Natural killer cell (primary cell): Measurements from ENCODE around the gene NEMP1. TPM values are rescaled to one million over a fixed set of nuclear protein-coding genes. Genes with fewer than 3 reads are reported as not detected.

ENCODE experiments used
- ATAC-seq, 3 donors: fragments of 150-1000 bp in 2 of 3; fragments of 200-7000 bp in 1 of 3; cut with Tn5 transposase; 1 replicate in 1 of 3; 2 replicates in 2 of 3; pipeline ENCODE4 v1.10.0; 2021; ENCODE audit warnings: mild to moderate bottlenecking in 2 of 3, moderate library complexity in 2 of 3
- DNase-seq, 2 donors: peaks; one replicate each; pipeline versions ENCODE4 v3.0.0 to v3.0.0-alpha.2; 2013 to 2021; ENCODE audit warnings: mixed read lengths in 1 of 2
- H3K27ac ChIP-seq: one replicate; pipeline ENCODE4 v1.5.1; 2013; ENCODE audit warnings: mild to moderate bottlenecking, low read length
- H3K27me3 ChIP-seq: one replicate; pipeline ENCODE4 v1.6.1; 2013; ENCODE audit warnings: low read length; ENCODE audit not compliant: control insufficient read depth, insufficient read depth
- H3K36me3 ChIP-seq: one replicate; pipeline ENCODE4 v1.6.1; 2013; ENCODE audit warnings: low read length; ENCODE audit not compliant: control insufficient read depth, insufficient read depth
- H3K4me1 ChIP-seq: one replicate; pipeline ENCODE4 v1.6.1; 2013; ENCODE audit warnings: low read length; ENCODE audit not compliant: control insufficient read depth, insufficient read depth
- H3K4me3 ChIP-seq: one replicate; pipeline ENCODE4 v1.5.1; 2013; ENCODE audit warnings: low read length
- H3K9me3 ChIP-seq: one replicate; pipeline ENCODE4 v1.6.1; 2013; ENCODE audit warnings: low read length; ENCODE audit not compliant: control insufficient read depth, insufficient read depth
- H3K27ac Mint-ChIP-seq, 2 donors: one replicate each; pipeline ENCODE4 v1.8.0; 2022; ENCODE audit warnings: mild to moderate bottlenecking in 2 of 2, mixed read lengths in 2 of 2, moderate library complexity in 1 of 2
- H3K27me3 Mint-ChIP-seq, 2 donors: one replicate each; pipeline ENCODE4 v1.8.0; 2022; ENCODE audit warnings: low read depth in 2 of 2, mixed read lengths in 2 of 2
- H3K36me3 Mint-ChIP-seq: one replicate; pipeline ENCODE4 v1.8.0; 2022; ENCODE audit warnings: mixed read lengths
- H3K4me1 Mint-ChIP-seq, 2 donors: one replicate each; pipeline ENCODE4 v1.8.0; 2022; ENCODE audit warnings: mixed read lengths in 2 of 2
- H3K4me3 Mint-ChIP-seq: one replicate; pipeline ENCODE4 v1.8.0; 2022; ENCODE audit warnings: mild to moderate bottlenecking, moderate library complexity, mixed read lengths
- H3K9me3 Mint-ChIP-seq, 2 donors: one replicate each; pipeline ENCODE4 v1.8.0; 2022; ENCODE audit warnings: mixed read lengths in 2 of 2
- CTCF ChIP-seq: fragments of 200-600 bp; IDR thresholded peaks from one replicate; pipeline ENCODE4 v1.8.0; 2022; ENCODE audit warnings: antibody characterized with exemption
- WGBS: methylation state at CpG from one replicate; pipeline ENCODE4 v1.1.7; 2013; ENCODE audit warnings: missing lambda C conversion rate; ENCODE audit not compliant: insufficient coverage; 5-methylcytosine and 5-hydroxymethylcytosine counted together
- intact Hi-C: fragments of 100-400 bp; cut with micrococcal nuclease; formaldehyde crosslinking; loops from one replicate; pipeline ENCODE4 v1.14.2; 2022
- total RNA-seq, 4 donors: library from RNA; stranded (reverse); fragments of 120-200 nt in 1 of 4; gene quantifications; one replicate each; pipeline versions ENCODE4 v1.2.3 to v1.2.4, GENCODE V29; 2013 to 2022

NEMP1 gene
- total RNA-seq, 3 donors from 2014 or later (not counting 1 experiment from before 2014, with no cell fraction given): 11.1 to 16.7 (median 12.1) TPM

GRCh38 chr12:57047981-57048380, 30.6 kb downstream of the NEMP1 start:
- no peaks in the 10 kb centered on the region for H3K9me3 Mint-ChIP-seq
- no peaks in the 10 kb centered on the region for H3K36me3 ChIP-seq
- no peak for TF ChIP-seq CTCF
- peaks cover 31% of the 10 kb centered on the region for H3K4me1 ChIP-seq
- no peak overlapping the region for H3K4me3 ChIP-seq
- ATAC-seq (no peak), DNase-seq (no peak)
- H3K27me3 ChIP-seq: peaks cover 2% of the 10 kb centered on the region
- WGBS: 100% methylated on average over 1 of the region's 1 CpG
- H3K27ac ChIP-seq: no peak overlapping the region
- no peaks in the 10 kb centered on the region for H3K36me3 Mint-ChIP-seq
- H3K4me3 Mint-ChIP-seq: peak overlapping the region; percentile 37
- H3K9me3 ChIP-seq: no peaks in the 10 kb centered on the region
- H3K27ac Mint-ChIP-seq: peak overlapping the region in 1 of 2 donors; percentile 78
- peaks cover 43 to 70% of the 10 kb centered on the region in 2 donors for H3K27me3 Mint-ChIP-seq
- intact Hi-C loops: no loop called here
- H3K4me1 Mint-ChIP-seq: peaks cover 33 to 36% of the 10 kb centered on the region in 2 donors

GRCh38 chr12:57046947-57047890, 31.4 kb downstream of the NEMP1 start:
- H3K27ac ChIP-seq: no peak overlapping the region
- intact Hi-C loops: no loop called here
- WGBS: 36% methylated on average over 7 of the region's 10 CpGs
- peak; percentile 38 to 58 for DNase-seq
- peaks cover 2% of the 10 kb centered on the region for H3K27me3 ChIP-seq
- Mint-ChIP-seq H3K36me3 (no peaks in the 10 kb centered on the region), H3K27ac (peak overlapping the region in 1 of 2 donors; percentile 78), H3K9me3 (no peaks in the 10 kb centered on the region), H3K4me1 (peaks cover 33 to 36% of the 10 kb centered on the region in 2 donors), H3K4me3 (peak overlapping the region; percentile 49), H3K27me3 (peaks cover 43 to 72% of the 10 kb centered on the region in 2 donors)
- H3K4me1 ChIP-seq: peaks cover 31% of the 10 kb centered on the region
- no peak overlapping the region for H3K4me3 ChIP-seq
- no peaks in the 10 kb centered on the region for H3K36me3 ChIP-seq
- peak; percentile 77 to 89 (median 78) for ATAC-seq
- no peaks in the 10 kb centered on the region for H3K9me3 ChIP-seq
- TF ChIP-seq CTCF: no peak

GRCh38 chr12:57046086-57046791, 32.4 kb downstream of the NEMP1 start:
- Mint-ChIP-seq H3K36me3 (no peaks in the 10 kb centered on the region), H3K27ac (no peak overlapping the region), H3K27me3 (peaks cover 43 to 70% of the 10 kb centered on the region in 2 donors), H3K4me1 (peaks cover 31 to 34% of the 10 kb centered on the region in 2 donors), H3K4me3 (peak overlapping the region; percentile 18), H3K9me3 (no peaks in the 10 kb centered on the region)
- no peak overlapping the region for H3K4me3 ChIP-seq
- peaks cover 2% of the 10 kb centered on the region for H3K27me3 ChIP-seq
- ATAC-seq (no peak), DNase-seq (no peak)
- 88% methylated on average over 5 of the region's 6 CpGs for WGBS
- TF ChIP-seq CTCF: no peak
- intact Hi-C loops: no loop called here
- H3K27ac ChIP-seq: no peak overlapping the region
- peaks cover 29% of the 10 kb centered on the region for H3K4me1 ChIP-seq
- H3K36me3 ChIP-seq: no peaks in the 10 kb centered on the region
- no peaks in the 10 kb centered on the region for H3K9me3 ChIP-seq
